SW480 (cell line): ENCODE measurements around the gene EFCAB10.
"Not testable (repeated sequence)": the region's sequence is repeated elsewhere in the genome, so short reads cannot be mapped to it uniquely, and the experiment has no call there.

Source experiments
- DNase-seq: peaks from one replicate; pipeline ENCODE4 v3.0.0-alpha.2; 2016; ENCODE audit warnings: low spot score

EFCAB10 gene

GRCh38 chr7:105530546-105530945 is 50.7 kb downstream of the EFCAB10 start:
- DNase-seq, result no peak

GRCh38 chr7:105530126-105530525 is 51.2 kb downstream of the EFCAB10 start:
- DNase-seq, result no peak

- DNase-seq, result not testable (repeated sequence)
Observed at GRCh38 chr7:105527737-105528136, 53.6 kb downstream of the EFCAB10 start.

- no peak for DNase-seq
Observed at GRCh38 chr7:105524840-105525239, 56.5 kb downstream of the EFCAB10 start.

- DNase-seq, result not testable (repeated sequence)
Observed at GRCh38 chr7:105524423-105524822, 56.9 kb downstream of the EFCAB10 start.

GRCh38 chr7:105521717-105522463 is 59.4 kb downstream of the EFCAB10 start, which contains the start of gene PUS7:
Gene PUS7, minus strand, starts transcription at chr7:105522271. Its CDS starts 13,759 bp downstream, at chr7:105508512.
- peak; percentile 95 for DNase-seq

GRCh38 chr7:105521027-105521716 is 60.1 kb downstream of the EFCAB10 start:
- DNase-seq, result peak; percentile 88

- DNase-seq, result not testable (repeated sequence)
Observed at GRCh38 chr7:105520620-105521019, 60.7 kb downstream of the EFCAB10 start.

- DNase-seq, result no peak
Observed at GRCh38 chr7:105519353-105519752, 61.9 kb downstream of the EFCAB10 start.

- DNase-seq, result not testable (repeated sequence)
Observed at GRCh38 chr7:105515610-105516009, 65.7 kb downstream of the EFCAB10 start.
